ENCODE results near the gene CACNA2D2.

CACNA2D2 gene

DNA sequence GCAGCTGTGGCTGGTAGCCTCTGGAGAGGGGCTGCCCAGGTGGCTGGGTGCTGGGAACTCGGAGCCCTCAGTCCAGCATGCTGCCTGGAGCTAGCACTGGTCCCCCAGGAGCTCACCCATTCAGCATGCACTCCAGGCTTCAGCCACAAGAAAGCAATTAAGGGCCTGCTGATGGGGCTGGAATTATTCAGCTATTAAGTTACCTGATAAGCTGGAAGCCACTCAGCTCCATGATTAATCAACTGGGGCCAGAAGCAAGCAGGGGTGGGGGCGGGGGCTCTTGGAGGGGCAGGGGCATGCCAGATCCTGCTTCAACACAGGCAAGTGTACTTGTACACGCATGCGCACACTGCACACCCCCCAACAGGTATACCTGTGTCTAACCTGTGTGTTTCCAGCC lies 122.1 kb downstream of the CACNA2D2 start:
- DNase-seq (ENCODE audit: low spot score): no peak
- in situ Hi-C loops (cut with MboI; ENCODE audit: low pct_unique_long_range_greater_than_20kb, low sequenced_read_pairs, unreplicated experiment): no loop called here
- TF ChIP-seq, protein P1, sequence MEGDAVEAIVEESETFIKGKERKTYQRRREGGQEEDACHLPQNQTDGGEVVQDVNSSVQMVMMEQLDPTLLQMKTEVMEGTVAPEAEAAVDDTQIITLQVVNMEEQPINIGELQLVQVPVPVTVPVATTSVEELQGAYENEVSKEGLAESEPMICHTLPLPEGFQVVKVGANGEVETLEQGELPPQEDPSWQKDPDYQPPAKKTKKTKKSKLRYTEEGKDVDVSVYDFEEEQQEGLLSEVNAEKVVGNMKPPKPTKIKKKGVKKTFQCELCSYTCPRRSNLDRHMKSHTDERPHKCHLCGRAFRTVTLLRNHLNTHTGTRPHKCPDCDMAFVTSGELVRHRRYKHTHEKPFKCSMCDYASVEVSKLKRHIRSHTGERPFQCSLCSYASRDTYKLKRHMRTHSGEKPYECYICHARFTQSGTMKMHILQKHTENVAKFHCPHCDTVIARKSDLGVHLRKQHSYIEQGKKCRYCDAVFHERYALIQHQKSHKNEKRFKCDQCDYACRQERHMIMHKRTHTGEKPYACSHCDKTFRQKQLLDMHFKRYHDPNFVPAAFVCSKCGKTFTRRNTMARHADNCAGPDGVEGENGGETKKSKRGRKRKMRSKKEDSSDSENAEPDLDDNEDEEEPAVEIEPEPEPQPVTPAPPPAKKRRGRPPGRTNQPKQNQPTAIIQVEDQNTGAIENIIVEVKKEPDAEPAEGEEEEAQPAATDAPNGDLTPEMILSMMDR (IDR thresholded peaks at IDR 0.05; ENCODE audit: extremely low read depth, insufficient read depth, missing control alignments): no peak

DNA sequence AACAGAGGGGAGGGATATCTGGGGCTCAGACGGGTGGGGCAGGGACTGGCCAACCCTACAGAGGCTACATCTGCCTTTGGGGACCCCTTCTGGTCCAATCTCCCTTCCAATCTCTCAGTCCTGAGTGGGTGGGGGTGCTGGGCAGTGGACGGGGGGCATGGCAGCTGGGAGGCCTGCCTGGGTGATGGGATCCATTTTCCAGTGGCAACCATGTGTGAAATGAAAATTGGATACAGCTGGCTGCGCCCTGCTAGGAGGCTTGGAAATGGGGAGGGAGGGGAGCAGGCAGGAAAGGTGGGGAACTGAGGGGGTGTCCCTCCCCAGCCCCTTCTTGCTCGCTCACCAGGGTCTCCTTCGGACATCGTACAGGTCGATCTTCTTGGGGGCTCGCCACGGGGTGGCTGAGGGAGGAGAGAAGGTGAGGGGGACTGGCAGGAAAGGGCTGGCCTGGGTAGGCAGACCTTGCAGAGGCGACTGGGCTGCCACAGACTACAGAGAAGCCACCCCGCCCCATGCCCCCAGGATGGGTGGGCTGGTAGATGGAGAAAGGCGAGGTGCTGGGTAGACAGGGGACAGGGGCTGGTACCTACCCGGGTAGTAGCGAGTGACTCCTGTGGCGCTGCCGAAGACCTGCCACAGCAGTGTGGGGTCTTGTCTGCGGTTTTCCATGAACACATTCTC lies 122.9 kb downstream of the CACNA2D2 start:
- in situ Hi-C loops (cut with MboI; ENCODE audit: low pct_unique_long_range_greater_than_20kb, low sequenced_read_pairs, unreplicated experiment): no loop called here
- no peak for DNase-seq (ENCODE audit: low spot score)
- TF ChIP-seq, protein P1 (IDR thresholded peaks at IDR 0.05; ENCODE audit: extremely low read depth, insufficient read depth, missing control alignments): no peak

DNA sequence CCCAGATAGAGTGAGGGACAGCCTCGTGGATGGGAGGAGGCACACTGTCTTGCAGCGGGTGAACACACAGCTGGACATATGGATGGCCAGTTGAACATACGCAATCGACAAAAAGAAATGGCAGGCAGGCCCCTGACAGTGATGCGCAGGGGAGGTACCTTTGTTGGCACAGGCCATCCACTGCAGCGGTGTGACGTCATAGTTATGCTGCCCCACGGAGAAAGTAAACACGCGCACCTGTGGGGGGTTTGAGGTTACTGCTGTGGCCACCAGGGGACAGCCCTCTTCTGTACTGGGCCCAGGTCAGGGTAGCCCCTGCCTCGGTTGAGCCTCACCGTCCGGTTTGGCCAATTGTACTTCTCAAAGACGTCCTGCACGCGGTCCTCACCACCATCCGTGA lies 124.7 kb downstream of the CACNA2D2 start:
- in situ Hi-C loops (cut with MboI; ENCODE audit: low pct_unique_long_range_greater_than_20kb, low sequenced_read_pairs, unreplicated experiment): no loop called here
- TF ChIP-seq, protein P1 (IDR thresholded peaks at IDR 0.05; ENCODE audit: extremely low read depth, insufficient read depth, missing control alignments): no peak
- DNase-seq (ENCODE audit: low spot score): no peak

DNA sequence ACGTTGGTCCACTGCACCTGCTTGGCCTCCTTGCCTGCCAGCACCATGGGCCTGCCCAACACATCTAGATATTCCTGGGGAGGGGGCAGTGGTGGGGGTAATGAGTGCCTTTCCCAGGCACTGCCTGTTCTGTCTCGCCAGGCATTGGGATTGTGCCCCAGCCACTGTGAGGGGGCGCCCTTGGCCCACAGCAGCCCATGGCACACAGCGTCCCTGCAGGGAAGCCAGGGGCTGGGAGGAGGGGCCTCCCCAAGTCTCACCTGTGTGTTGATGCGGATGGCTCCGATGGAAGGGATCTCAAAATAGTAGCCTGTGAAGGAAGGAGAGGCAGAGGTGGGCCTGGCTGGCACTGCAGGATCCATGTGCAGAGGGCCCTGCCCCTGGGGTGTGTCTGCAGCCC lies 125.4 kb downstream of the CACNA2D2 start:
- in situ Hi-C loops (cut with MboI; ENCODE audit: low pct_unique_long_range_greater_than_20kb, low sequenced_read_pairs, unreplicated experiment): no loop called here
- no peak for DNase-seq (ENCODE audit: low spot score)
- TF ChIP-seq, protein P1 (IDR thresholded peaks at IDR 0.05; ENCODE audit: extremely low read depth, insufficient read depth, missing control alignments): no peak

DNA sequence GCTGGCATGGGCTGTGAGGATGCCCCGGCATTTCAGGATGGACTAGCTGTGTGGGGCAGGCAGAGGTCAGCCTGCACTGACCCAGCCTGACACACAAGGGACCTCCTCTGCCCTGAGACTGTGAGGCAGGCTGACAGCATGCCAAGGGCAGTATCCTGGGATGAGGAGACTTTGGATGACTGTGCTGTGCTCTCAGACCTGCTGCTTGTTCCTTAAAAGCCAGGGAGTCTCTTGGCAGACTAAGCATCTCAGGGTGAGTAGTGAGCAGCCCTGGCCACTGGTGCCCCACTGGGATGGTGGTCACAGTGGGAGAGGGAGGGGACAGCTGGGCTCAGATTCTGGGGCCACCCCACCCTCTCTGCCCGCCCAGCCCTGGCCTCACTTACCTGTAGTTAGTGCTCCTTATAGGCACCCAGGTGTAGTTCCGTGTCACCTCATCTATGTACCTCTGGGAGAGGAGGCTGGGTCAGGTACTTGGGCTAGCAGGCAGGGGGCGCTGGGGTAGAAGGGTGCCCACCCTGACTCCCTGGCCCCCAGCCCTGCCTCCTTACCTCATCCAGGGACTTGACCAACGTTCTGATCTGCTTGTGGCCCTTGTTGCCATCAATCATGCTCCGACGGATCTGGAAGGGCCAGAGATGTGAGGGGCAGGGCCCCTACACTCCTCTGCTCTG lies 128.0 kb downstream of the CACNA2D2 start:
- in situ Hi-C loops (cut with MboI; ENCODE audit: low pct_unique_long_range_greater_than_20kb, low sequenced_read_pairs, unreplicated experiment): no loop called here
- no peak for DNase-seq (ENCODE audit: low spot score)
- TF ChIP-seq, protein P1 (IDR thresholded peaks at IDR 0.05; ENCODE audit: extremely low read depth, insufficient read depth, missing control alignments): peak; percentile 13

DNA sequence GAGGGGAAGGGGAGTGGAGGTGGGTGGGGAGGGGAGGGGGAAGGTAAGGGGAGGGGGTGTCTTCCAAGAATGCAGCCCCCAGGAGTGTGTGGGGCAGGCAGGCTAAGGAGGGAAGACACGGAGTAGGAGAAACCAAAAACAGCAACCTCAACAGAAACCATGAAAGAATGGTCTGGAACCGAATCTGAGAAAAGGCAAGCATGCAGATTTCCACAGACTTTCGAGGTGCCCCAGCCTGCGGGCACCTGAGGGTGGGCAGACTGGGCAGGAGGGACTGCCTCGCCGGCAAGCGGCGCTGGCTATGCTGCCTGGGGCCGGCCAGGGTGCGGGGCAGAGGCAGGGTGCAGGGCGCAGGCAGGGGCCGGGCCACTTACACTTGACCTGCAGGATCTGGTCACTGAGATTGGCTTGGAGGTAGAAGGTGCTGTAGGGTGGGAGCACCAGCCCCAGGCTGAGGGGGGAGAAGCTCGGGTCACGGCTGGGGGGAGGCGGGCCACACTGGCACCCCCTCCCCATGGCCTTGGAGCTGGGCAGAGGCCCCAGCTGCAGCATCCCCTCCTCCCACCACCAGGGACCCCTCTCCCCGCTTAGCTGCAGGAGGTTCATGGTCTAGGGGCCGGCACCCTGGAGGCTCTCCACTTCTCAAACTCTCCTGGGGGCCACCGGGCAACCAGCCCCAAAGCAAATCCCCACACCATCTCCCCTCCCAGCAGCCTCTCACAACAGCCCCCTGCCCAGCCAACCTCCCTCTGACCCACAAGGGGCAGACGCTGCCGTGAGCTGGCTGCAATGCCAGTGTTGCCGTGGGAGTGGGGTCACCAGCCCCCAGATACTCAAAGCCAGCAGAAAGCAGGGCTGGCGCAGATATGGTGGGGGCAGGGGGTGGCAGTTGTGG lies 128.8 kb downstream of the CACNA2D2 start:
- DNase-seq (ENCODE audit: low spot score): no peak
- in situ Hi-C loops (cut with MboI; ENCODE audit: low pct_unique_long_range_greater_than_20kb, low sequenced_read_pairs, unreplicated experiment): no loop called here
- TF ChIP-seq, protein P1 (IDR thresholded peaks at IDR 0.05; ENCODE audit: extremely low read depth, insufficient read depth, missing control alignments): no peak
